ENCODE results near the gene FLYWCH2.

The FLYWCH2 gene

DNA sequence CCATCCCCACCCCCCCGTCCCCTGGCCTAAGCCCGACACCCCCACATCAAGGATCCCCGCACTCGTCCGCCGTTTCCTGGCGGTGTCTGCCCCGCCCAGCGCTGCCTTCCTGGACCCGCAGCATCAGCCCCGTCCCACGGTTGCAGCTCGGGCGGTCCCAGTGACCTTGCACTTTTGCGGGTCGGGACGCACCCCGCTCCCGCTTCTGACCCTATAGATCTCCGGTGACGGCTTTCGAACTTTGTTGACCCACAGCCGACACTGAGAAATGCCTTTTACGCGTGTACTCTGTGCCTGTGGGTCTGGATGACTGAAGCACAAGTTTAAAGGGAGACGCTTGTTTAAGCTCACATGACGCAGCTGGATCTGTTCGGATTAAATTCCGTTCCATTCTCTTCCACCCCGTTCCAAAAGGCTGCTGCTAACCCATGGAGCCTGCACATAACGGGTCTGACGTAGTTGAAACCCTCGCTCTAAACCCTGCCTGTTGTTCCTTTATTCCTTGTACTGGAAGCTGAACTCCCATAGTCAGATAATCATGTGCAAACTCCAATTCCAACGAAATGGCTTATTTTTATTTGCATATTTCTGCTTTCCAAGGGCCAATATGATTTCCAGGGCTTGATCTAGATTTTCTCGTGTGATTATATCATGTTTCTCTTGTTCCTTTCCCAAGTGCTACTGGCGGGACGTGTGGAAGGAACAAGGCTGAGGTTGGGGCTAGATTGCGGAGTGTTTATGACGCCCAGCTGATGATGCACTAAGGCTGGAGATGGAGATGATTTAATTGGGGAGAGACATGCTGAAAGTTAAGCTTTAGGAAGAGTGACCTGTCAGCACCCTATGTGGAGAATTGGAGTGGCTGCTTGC lies 29.6 kb downstream of the FLYWCH2 start:
- peak; percentile 67 for DNase-seq (ENCODE audit: low read depth, low spot score)
- TF ChIP-seq, protein P1, sequence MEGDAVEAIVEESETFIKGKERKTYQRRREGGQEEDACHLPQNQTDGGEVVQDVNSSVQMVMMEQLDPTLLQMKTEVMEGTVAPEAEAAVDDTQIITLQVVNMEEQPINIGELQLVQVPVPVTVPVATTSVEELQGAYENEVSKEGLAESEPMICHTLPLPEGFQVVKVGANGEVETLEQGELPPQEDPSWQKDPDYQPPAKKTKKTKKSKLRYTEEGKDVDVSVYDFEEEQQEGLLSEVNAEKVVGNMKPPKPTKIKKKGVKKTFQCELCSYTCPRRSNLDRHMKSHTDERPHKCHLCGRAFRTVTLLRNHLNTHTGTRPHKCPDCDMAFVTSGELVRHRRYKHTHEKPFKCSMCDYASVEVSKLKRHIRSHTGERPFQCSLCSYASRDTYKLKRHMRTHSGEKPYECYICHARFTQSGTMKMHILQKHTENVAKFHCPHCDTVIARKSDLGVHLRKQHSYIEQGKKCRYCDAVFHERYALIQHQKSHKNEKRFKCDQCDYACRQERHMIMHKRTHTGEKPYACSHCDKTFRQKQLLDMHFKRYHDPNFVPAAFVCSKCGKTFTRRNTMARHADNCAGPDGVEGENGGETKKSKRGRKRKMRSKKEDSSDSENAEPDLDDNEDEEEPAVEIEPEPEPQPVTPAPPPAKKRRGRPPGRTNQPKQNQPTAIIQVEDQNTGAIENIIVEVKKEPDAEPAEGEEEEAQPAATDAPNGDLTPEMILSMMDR (IDR thresholded peaks at IDR 0.05; ENCODE audit: low read depth, low read length): no peak
- in situ Hi-C loops (cut with HindIII; ENCODE audit: low sequenced_read_pairs): no loop called here
- H3K4me3 ChIP-seq (ENCODE audit: low read depth, low read length): peak overlapping the region; percentile 87

DNA sequence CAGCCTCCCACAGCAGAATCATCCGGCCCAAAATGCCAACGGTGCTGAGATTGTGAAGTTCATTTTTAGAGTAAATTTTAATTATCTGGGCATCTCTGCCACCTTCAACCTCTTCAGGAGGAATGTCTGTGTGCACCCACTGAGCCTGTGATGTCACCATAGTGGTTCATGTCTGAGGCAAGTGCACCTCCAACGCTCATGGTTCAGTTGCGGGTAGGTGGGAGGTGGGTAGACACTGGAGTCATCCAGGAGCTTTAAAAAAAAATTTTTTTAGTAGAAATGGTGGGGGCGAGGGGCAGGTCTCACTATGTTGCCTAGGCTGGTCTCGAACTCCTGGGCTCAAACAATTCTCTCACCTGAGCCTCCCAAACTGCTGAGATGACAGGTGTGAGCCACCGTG lies 30.6 kb downstream of the FLYWCH2 start:
- TF ChIP-seq, protein P1 (IDR thresholded peaks at IDR 0.05; ENCODE audit: low read depth, low read length): no peak
- DNase-seq (ENCODE audit: low read depth, low spot score): no peak
- H3K4me3 ChIP-seq (ENCODE audit: low read depth, low read length): no peak overlapping the region
- in situ Hi-C loops (cut with HindIII; ENCODE audit: low sequenced_read_pairs): no loop called here

DNA sequence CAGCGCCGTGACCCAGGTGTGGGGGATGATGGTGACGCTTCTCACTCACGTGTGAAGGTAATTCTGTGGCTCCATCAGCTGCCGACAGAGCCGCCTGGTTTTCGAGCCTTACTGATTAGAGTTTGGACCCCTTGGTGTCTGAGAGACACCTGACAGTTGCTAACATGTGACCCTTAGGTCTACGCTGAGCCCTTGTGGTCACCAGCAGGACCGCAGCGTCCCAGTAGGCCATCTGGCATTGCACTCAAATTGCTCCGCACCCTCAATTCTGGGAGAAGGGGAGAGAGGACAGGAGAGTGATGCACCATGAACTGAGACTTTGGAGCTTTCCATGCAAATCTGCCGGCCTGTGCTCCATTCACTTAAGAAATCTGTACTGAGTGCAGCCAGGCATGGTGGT lies 31.2 kb downstream of the FLYWCH2 start:
- DNase-seq (ENCODE audit: low read depth, low spot score): no peak
- TF ChIP-seq, protein P1 (IDR thresholded peaks at IDR 0.05; ENCODE audit: low read depth, low read length): no peak
- in situ Hi-C loops (cut with HindIII; ENCODE audit: low sequenced_read_pairs): no loop called here
- H3K4me3 ChIP-seq (ENCODE audit: low read depth, low read length): no peak overlapping the region

DNA sequence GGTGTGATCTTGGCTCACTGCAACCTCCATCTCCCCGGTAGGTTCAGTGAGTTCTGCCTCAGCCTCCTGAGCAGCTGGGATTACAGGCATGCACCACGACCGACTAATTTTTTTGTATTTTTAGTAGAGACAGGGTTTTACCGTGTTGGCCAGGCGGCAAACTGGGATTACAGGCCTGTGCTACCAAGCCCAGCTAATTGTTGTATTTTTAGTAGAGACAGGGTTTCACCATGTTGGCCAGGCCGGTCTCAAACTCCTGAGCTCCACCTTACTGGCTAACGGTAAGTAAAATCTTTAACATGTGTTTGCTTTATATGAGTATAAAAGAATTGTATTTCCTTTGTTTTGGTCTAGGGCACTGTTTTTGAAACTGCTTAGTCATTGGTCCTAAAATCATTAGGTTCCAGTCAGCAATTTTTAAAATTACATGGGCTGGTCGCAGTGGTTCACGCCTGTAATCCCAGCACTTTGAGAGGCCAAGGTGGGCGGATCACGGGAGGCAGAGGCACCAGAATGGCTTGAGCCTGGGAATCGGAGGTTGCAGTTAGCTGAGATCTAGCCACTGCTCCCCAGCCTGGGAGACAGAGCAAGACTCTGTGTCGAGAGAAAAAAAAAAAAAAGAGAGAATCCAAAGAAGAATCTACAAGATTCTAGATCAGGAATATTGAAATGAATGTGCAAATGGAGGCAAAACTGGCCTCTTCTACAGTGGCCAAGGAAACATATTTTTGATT lies 32.3 kb downstream of the FLYWCH2 start:
- TF ChIP-seq, protein P1 (IDR thresholded peaks at IDR 0.05; ENCODE audit: low read depth, low read length): no peak
- no peak for DNase-seq (ENCODE audit: low read depth, low spot score)
- in situ Hi-C loops (cut with HindIII; ENCODE audit: low sequenced_read_pairs): no loop called here
- no peak overlapping the region for H3K4me3 ChIP-seq (ENCODE audit: low read depth, low read length)

- in situ Hi-C loops (cut with HindIII; ENCODE audit: low sequenced_read_pairs): no loop called here
- TF ChIP-seq, protein P1 (IDR thresholded peaks at IDR 0.05; ENCODE audit: low read depth, low read length): peak; percentile 82
These were observed 36.7 kb downstream of the FLYWCH2 start for GRCh38 chr16:2919511-2920255.

GRCh38 chr16:2923481-2923880 lies 40.5 kb downstream of the FLYWCH2 start:
- TF ChIP-seq, protein P1 (IDR thresholded peaks at IDR 0.05; ENCODE audit: low read depth, low read length): no peak
- DNase-seq (ENCODE audit: low read depth, low spot score): no peak
- H3K4me3 ChIP-seq (ENCODE audit: low read depth, low read length): no peak overlapping the region
- in situ Hi-C loops (cut with HindIII; ENCODE audit: low sequenced_read_pairs): no loop called here

More at GRCh38 chr16:2919511-2920255, 36.7 kb downstream of the FLYWCH2 start:
- H3K4me3 ChIP-seq (ENCODE audit: low read depth, low read length): no peak overlapping the region
- DNase-seq (ENCODE audit: low read depth, low spot score): peak; percentile 72

Measured in astrocyte of the spinal cord (primary cell).